ENCODE results near the gene IL1RAPL1. TPM values are rescaled to one million over a fixed set of nuclear protein-coding genes. Genes with fewer than 3 reads are reported as not detected.
"Not testable (repeated sequence)": the region's sequence is repeated elsewhere in the genome, so short reads cannot be mapped to it uniquely, and the experiment has no call there.

IL1RAPL1 gene
- total and polyA plus RNA-seq, 8 donors, result 0.06 to 3.3 (median 0.31) TPM; not detected in 3

- H3K4me1 ChIP-seq, result no peaks in the 10 kb centered on the region
- TF ChIP-seq EP300 (IDR thresholded peaks at IDR 0.05), result no peak
- TF ChIP-seq, protein P1, sequence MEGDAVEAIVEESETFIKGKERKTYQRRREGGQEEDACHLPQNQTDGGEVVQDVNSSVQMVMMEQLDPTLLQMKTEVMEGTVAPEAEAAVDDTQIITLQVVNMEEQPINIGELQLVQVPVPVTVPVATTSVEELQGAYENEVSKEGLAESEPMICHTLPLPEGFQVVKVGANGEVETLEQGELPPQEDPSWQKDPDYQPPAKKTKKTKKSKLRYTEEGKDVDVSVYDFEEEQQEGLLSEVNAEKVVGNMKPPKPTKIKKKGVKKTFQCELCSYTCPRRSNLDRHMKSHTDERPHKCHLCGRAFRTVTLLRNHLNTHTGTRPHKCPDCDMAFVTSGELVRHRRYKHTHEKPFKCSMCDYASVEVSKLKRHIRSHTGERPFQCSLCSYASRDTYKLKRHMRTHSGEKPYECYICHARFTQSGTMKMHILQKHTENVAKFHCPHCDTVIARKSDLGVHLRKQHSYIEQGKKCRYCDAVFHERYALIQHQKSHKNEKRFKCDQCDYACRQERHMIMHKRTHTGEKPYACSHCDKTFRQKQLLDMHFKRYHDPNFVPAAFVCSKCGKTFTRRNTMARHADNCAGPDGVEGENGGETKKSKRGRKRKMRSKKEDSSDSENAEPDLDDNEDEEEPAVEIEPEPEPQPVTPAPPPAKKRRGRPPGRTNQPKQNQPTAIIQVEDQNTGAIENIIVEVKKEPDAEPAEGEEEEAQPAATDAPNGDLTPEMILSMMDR (IDR thresholded peaks at IDR 0.05), result no peak
- no peak for TF ChIP-seq POLR2A (IDR thresholded peaks at IDR 0.05)
- no peak for TF ChIP-seq POLR2AphosphoS5 (IDR thresholded peaks at IDR 0.05)
- H3K9me3 ChIP-seq, result no peaks in the 10 kb centered on the region
- 55 to 88% (median 79%) methylated on average over 2 of the region's 2 CpGs for WGBS, 5 donors
- H3K4me3 ChIP-seq, result no peak overlapping the region
- DNase-seq, result no peak
- no peak overlapping the region for H3K27ac ChIP-seq
- H3K36me3 ChIP-seq, result no peaks in the 10 kb centered on the region
- intact Hi-C loops (cut with DNase I; ENCODE audit: low total_unique reads), result no loop called here
- H3K27me3 ChIP-seq, result no peaks in the 10 kb centered on the region
These were observed 165.1 kb downstream of the IL1RAPL1 start for GRCh38 chrX:28752330-28752729.

DNA sequence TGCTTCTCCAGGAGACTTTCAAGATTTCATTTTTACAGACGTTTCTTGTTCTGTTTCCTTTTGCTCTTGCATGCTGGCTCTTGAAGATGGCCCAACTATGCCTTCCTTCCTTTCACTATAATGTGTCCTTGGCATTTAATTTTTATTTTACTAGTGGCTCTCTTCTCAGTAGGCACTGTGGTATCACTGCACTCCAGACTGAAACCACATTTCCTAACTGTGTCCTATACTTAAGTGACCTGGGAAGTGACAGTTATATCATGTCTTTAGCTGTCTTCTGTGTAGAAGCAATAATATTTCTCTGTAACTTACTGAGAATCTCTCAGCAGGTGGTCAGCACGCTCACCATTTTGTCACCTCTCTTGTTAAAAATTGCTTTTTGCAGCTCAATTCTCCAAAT lies 168.9 kb downstream of the IL1RAPL1 start:
- WGBS, 5 donors, result 53 to 79% (median 62%) methylated on average over 2 of the region's 2 CpGs
- Histone ChIP-seq H3K9me3 (no peaks in the 10 kb centered on the region), H3K27ac (no peak overlapping the region), H3K36me3 (no peaks in the 10 kb centered on the region), H3K4me1 (no peaks in the 10 kb centered on the region), H3K27me3 (no peaks in the 10 kb centered on the region), H3K4me3 (no peak overlapping the region)
- TF ChIP-seq, protein P1 (IDR thresholded peaks at IDR 0.05), result no peak
- TF ChIP-seq POLR2A (IDR thresholded peaks at IDR 0.05), result no peak
- TF ChIP-seq EP300 (IDR thresholded peaks at IDR 0.05), result no peak
- TF ChIP-seq POLR2AphosphoS5 (IDR thresholded peaks at IDR 0.05), result no peak
- intact Hi-C loops (cut with DNase I; ENCODE audit: low total_unique reads), result no loop called here
- DNase-seq, result no peak

GRCh38 chrX:28756647-28757046 lies 169.4 kb downstream of the IL1RAPL1 start:
- Histone ChIP-seq H3K27me3 (no peaks in the 10 kb centered on the region), H3K36me3 (no peaks in the 10 kb centered on the region), H3K9me3 (no peaks in the 10 kb centered on the region), H3K4me1 (no peaks in the 10 kb centered on the region), H3K27ac (no peak overlapping the region), H3K4me3 (no peak overlapping the region)
- intact Hi-C loops (cut with DNase I; ENCODE audit: low total_unique reads), result no loop called here
- DNase-seq, result peak in 1 of 2 donors; percentile 2
- TF ChIP-seq EP300 (IDR thresholded peaks at IDR 0.05), result no peak
- no peak for TF ChIP-seq POLR2A (IDR thresholded peaks at IDR 0.05)
- TF ChIP-seq, protein P1 (IDR thresholded peaks at IDR 0.05), result no peak
- TF ChIP-seq POLR2AphosphoS5 (IDR thresholded peaks at IDR 0.05), result no peak

GRCh38 chrX:28757290-28757689 lies 170.0 kb downstream of the IL1RAPL1 start:
- intact Hi-C loops (cut with DNase I; ENCODE audit: low total_unique reads), result no loop called here
- TF ChIP-seq POLR2AphosphoS5 (IDR thresholded peaks at IDR 0.05) (no peak), POLR2A (IDR thresholded peaks at IDR 0.05) (no peak), EP300 (IDR thresholded peaks at IDR 0.05) (no peak)
- TF ChIP-seq, protein P1 (IDR thresholded peaks at IDR 0.05), result no peak
- Histone ChIP-seq H3K9me3 (no peaks in the 10 kb centered on the region), H3K4me3 (no peak overlapping the region), H3K27ac (no peak overlapping the region), H3K36me3 (no peaks in the 10 kb centered on the region), H3K27me3 (no peaks in the 10 kb centered on the region), H3K4me1 (no peaks in the 10 kb centered on the region)
- 33 to 65% (median 56%) methylated on average over 2 of the region's 2 CpGs for WGBS, 5 donors
- no peak for DNase-seq

DNA sequence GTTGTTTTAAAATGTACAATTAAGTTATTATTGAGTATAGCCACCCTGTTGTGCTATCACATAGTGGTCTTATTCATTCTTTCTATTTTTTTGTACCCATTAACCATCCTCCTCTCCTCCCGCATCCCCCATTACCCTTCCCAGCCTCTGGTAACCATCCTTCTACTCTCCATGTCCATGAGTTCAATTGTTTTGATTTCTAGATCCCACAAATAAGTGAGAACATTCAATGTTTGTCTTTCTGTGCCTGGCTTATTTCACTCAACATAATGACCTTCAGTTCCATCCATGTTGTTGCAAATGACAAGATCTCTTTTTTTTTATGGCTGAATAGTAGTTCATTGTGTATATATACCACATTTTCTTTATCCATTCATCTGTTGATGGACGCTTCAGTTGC lies 179.3 kb downstream of the IL1RAPL1 start:
- H3K4me1 ChIP-seq; H3K9me3 ChIP-seq; H3K27me3 ChIP-seq; H3K27ac ChIP-seq; H3K4me3 ChIP-seq; DNase-seq; intact Hi-C loops (cut with DNase I; ENCODE audit: low total_unique reads); H3K36me3 ChIP-seq: not testable (repeated sequence)
- WGBS, 5 donors, result 65 to 93% (median 82%) methylated on average over 2 of the region's 2 CpGs
